ENCODE results near the gene MT1E.

Gene MT1E

DNA sequence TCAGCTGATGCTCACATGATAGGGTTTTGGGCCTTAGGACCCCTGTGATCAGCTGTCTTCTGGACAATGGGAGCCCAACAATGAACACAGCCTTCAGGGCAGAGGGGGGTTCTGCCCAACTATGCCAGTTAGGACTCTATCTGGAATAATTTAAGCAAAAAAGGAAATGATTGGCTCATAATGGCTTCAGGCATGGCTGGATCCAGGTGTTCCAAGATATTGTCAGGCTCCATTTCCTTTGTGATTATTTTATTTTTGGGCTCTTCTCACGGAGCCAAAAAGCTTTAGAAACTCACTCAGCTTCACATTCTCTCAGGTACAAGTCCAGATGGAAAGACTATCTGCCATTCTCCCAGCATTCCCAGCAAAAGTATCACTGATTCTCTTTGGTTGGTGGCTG, 20.1 kb upstream of the MT1E start:
- H3K4me3 Mint-ChIP-seq: no peak overlapping the region
- no peak overlapping the region for H3K27ac Mint-ChIP-seq
- H3K27me3 Mint-ChIP-seq (ENCODE audit: low read depth, poor library complexity): peaks cover 64% of the 10 kb centered on the region
- no peaks in the 10 kb centered on the region for H3K36me3 Mint-ChIP-seq (ENCODE audit: low read depth)
- peaks cover 51% of the 10 kb centered on the region for H3K4me1 Mint-ChIP-seq
- no peaks in the 10 kb centered on the region for H3K9me3 Mint-ChIP-seq
- TF ChIP-seq, protein P1, sequence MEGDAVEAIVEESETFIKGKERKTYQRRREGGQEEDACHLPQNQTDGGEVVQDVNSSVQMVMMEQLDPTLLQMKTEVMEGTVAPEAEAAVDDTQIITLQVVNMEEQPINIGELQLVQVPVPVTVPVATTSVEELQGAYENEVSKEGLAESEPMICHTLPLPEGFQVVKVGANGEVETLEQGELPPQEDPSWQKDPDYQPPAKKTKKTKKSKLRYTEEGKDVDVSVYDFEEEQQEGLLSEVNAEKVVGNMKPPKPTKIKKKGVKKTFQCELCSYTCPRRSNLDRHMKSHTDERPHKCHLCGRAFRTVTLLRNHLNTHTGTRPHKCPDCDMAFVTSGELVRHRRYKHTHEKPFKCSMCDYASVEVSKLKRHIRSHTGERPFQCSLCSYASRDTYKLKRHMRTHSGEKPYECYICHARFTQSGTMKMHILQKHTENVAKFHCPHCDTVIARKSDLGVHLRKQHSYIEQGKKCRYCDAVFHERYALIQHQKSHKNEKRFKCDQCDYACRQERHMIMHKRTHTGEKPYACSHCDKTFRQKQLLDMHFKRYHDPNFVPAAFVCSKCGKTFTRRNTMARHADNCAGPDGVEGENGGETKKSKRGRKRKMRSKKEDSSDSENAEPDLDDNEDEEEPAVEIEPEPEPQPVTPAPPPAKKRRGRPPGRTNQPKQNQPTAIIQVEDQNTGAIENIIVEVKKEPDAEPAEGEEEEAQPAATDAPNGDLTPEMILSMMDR (IDR thresholded peaks at IDR 0.05): no peak
- no peak for DNase-seq

DNA sequence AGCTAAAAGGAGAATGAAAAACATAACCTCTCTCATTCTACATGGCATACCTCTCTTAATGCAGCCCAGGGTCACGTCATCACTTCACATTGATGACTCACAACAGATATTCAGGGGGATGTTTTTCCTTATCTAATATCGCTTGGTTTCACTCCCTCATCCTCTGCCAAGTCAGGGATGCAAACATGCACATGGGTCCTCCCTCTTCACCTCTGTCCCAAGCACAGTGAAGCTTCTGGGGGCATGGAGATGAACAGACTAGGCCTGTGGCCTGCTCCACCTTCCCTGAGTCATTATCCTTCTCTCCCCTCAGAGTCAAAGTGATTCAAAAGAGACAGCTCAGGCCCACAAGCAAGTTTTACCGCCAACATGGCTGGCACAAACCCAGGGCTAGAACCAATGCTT, 19.5 kb upstream of the MT1E start:
- peaks cover 57% of the 10 kb centered on the region for H3K4me1 Mint-ChIP-seq
- no peaks in the 10 kb centered on the region for H3K9me3 Mint-ChIP-seq
- H3K27ac Mint-ChIP-seq: no peak overlapping the region
- H3K27me3 Mint-ChIP-seq (ENCODE audit: low read depth, poor library complexity): peaks cover 63% of the 10 kb centered on the region
- DNase-seq: no peak
- no peaks in the 10 kb centered on the region for H3K36me3 Mint-ChIP-seq (ENCODE audit: low read depth)
- no peak overlapping the region for H3K4me3 Mint-ChIP-seq
- TF ChIP-seq, protein P1 (IDR thresholded peaks at IDR 0.05): no peak

DNA sequence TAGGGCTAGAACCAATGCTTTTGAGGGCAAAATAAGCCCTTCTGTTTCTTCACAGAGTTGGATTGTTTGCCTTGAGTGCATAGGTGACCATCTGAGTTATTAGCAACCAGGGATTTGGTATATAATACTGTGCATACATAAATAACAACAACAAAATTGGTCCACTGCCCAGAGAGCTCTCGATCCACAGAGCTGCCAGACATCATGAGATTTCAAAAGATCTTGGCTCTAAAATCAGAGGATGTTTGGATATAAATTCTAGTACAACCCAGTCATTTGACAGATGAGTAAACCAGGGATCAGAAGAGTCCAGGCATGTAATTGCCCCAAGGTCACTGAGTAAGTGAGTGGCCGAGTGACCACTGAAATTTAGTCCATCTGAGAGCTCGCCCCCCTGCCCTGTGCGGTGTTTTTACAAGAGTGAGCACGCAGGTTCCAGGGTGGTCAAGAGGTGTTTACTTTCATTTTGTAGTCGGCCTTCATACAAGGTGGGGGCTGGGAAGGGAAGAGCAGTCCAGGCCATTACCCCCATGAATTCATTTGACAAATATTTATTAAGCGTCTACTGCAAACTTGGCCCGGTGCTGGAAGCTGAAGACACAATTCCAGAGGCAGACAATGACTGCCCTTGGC, 19.0 kb upstream of the MT1E start:
- Mint-ChIP-seq H3K4me3 (peak overlapping the region; percentile 11), H3K27me3 (ENCODE audit: low read depth, poor library complexity) (peaks cover 61% of the 10 kb centered on the region), H3K27ac (peak overlapping the region; percentile 81), H3K36me3 (ENCODE audit: low read depth) (no peaks in the 10 kb centered on the region), H3K9me3 (no peaks in the 10 kb centered on the region), H3K4me1 (peaks cover 62% of the 10 kb centered on the region)
- TF ChIP-seq, protein P1 (IDR thresholded peaks at IDR 0.05): no peak
- no peak for DNase-seq

DNA sequence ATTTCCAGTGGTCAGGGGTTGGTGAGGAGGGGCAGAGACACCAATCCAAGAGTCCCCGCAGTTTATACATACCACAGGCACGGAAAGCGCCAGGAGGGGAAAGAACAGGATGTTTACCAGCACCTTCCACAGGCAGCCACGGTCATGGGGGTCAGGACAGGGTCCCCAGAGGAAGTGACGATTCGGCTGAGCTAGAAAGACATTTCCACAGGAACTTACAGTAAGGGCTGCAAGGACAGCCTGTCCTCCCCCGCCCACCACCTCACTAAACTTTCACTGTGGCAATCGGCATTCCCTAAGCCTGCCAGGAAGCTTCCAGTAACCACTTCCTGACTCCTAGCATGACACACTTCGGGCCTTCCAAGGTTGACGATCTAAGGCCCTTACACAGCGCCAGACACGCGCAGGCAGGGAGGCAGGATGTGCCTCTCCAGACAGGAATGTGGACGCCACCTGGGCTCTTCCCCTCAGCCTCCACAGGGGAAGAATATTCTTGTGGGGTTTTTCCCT, 18.4 kb upstream of the MT1E start:
- peak overlapping the region; percentile 81 for H3K27ac Mint-ChIP-seq
- DNase-seq: no peak
- TF ChIP-seq, protein P1 (IDR thresholded peaks at IDR 0.05): no peak
- H3K4me1 Mint-ChIP-seq: peaks cover 63% of the 10 kb centered on the region
- no peaks in the 10 kb centered on the region for H3K36me3 Mint-ChIP-seq (ENCODE audit: low read depth)
- H3K4me3 Mint-ChIP-seq: peak overlapping the region; percentile 11
- peaks cover 57% of the 10 kb centered on the region for H3K27me3 Mint-ChIP-seq (ENCODE audit: low read depth, poor library complexity)
- H3K9me3 Mint-ChIP-seq: no peaks in the 10 kb centered on the region

DNA sequence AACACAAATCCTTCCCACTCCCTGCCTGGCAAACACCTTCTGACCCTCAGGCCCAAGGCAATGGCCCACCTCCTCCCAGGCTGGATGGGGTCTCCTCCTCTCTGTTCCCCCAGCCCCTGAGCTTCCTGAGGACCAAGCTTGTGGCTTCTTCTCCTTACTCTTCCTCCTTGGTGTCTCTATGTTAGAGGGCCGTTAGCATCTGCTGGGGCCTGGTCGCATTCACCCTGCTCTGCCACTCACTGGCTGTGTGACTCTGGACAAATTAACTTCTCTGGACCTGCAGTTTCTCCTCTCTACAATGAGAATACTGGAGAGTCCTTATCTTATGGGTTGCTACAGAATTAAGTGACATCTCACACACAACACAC, 17.9 kb upstream of the MT1E start:
- H3K9me3 Mint-ChIP-seq: no peaks in the 10 kb centered on the region
- TF ChIP-seq, protein P1 (IDR thresholded peaks at IDR 0.05): no peak
- peak overlapping the region; percentile 59 for H3K4me3 Mint-ChIP-seq
- H3K27ac Mint-ChIP-seq: peak overlapping the region; percentile 84
- peaks cover 63% of the 10 kb centered on the region for H3K4me1 Mint-ChIP-seq
- peaks cover 57% of the 10 kb centered on the region for H3K27me3 Mint-ChIP-seq (ENCODE audit: low read depth, poor library complexity)
- DNase-seq: no peak
- no peaks in the 10 kb centered on the region for H3K36me3 Mint-ChIP-seq (ENCODE audit: low read depth)

Data from nephron progenitor cell (in vitro differentiated cells).